Vagina (tissue), 2 donors: ENCODE results near the gene FPR2. TPM values are rescaled to one million over a fixed set of nuclear protein-coding genes. Genes with fewer than 3 reads are reported as not detected.

Experiments
- DNase-seq, 2 donors: peaks; one replicate each; pipeline ENCODE4 v3.0.0-alpha.2; 2017; ENCODE audit errors: extremely low spot score in 2 of 2
- H3K27ac ChIP-seq: fragments of 200-600 bp; sonication (generic); one replicate; pipeline ENCODE4 v1.5.1; 2019
- H3K27me3 ChIP-seq: fragments of 200-600 bp; sonication (generic); one replicate; pipeline ENCODE4 v1.5.1; 2019
- H3K36me3 ChIP-seq, 2 donors: fragments of 200-600 bp; sonication (generic); one replicate each; pipeline ENCODE4 v1.5.1; 2017 to 2019
- H3K4me1 ChIP-seq: fragments of 200-600 bp; sonication (generic); one replicate; pipeline ENCODE4 v1.5.1; 2019
- H3K4me3 ChIP-seq, 2 donors: fragments of 200-600 bp; sonication (generic); 1 replicate in 1 of 2; 2 replicates in 1 of 2; pipeline ENCODE4 v1.5.1; 2016 to 2019
- H3K9me3 ChIP-seq: fragments of 200-600 bp; sonication (generic); one replicate; pipeline ENCODE4 v1.5.1; 2019
- POLR2A ChIP-seq, 2 donors: fragments of 450-650 bp; IDR thresholded peaks; one replicate each; pipeline ENCODE4 v1.6.1; 2017; ENCODE audit warnings: antibody characterized with exemption in 2 of 2, mild to moderate bottlenecking in 2 of 2, moderate library complexity in 2 of 2
- POLR2AphosphoS5 ChIP-seq, 2 donors: sonication (generic); formaldehyde crosslinking; IDR thresholded peaks; one replicate each; pipeline ENCODE4 v1.9.0; 2017; ENCODE audit warnings: antibody characterized with exemption in 2 of 2, mild to moderate bottlenecking in 2 of 2, low read depth in 1 of 2; ENCODE audit not compliant: insufficient read depth in 1 of 2
- intact Hi-C: fragments of 100-400 bp; cut with DNase I; formaldehyde crosslinking; loops from one replicate; pipeline ENCODE4 v1.15.1; 2023
- total RNA-seq: library from RNA; depleted of rRNA; stranded (reverse); fragments of >200 nt; gene quantifications from one replicate; pipeline ENCODE4 v1.2.3, GENCODE V29; 2016
- TF ChIP-seq, protein P1 (sequence below), 3 experiments: fragments of 450-650 bp in 2 of 3; fragments of 200-600 bp in 1 of 3; sonication (generic) in 1 of 3; IDR thresholded peaks; one replicate each; pipeline ENCODE4 v1.5.1; 2017 to 2019; ENCODE audit warnings: antibody characterized with exemption in 3 of 3, mild to moderate bottlenecking in 2 of 3, moderate library complexity in 2 of 3

Gene FPR2
- total RNA-seq, 1 donor from 2014 or later, result not detected

DNA sequence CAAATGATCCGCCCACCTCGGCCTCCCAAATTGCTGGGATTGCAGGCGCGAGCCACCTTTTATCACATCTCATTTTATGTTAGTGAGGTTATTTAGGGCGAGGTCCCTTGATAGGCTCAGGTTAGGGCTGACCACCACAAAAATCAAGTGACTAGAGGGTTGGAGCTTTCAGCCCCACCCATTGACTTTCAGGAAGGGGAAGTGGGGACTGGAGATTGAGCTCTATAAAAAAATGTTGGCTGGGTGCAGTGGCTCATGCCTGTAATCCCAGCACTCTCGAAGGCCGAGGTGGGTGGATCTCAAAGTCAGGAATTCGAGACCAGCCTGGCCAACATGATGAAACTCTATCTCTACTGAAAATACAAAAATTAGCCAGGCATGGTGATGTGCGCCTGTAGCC, 54.1 kb downstream of the FPR2 start:
- no peaks in the 10 kb centered on the region for H3K27me3 ChIP-seq
- intact Hi-C loops, result no loop called here
- peaks cover 3% of the 10 kb centered on the region for H3K4me1 ChIP-seq
- H3K36me3 ChIP-seq, result no peaks in the 10 kb centered on the region
- no peaks in the 10 kb centered on the region for H3K9me3 ChIP-seq
- no peak for DNase-seq
- no peak overlapping the region for H3K27ac ChIP-seq
- no peak overlapping the region for H3K4me3 ChIP-seq
- no peak for TF ChIP-seq POLR2AphosphoS5 (IDR thresholded peaks at IDR 0.05; ENCODE audit: insufficient read depth in 1 of 2, low read depth in 1 of 2)
- TF ChIP-seq, protein P1, sequence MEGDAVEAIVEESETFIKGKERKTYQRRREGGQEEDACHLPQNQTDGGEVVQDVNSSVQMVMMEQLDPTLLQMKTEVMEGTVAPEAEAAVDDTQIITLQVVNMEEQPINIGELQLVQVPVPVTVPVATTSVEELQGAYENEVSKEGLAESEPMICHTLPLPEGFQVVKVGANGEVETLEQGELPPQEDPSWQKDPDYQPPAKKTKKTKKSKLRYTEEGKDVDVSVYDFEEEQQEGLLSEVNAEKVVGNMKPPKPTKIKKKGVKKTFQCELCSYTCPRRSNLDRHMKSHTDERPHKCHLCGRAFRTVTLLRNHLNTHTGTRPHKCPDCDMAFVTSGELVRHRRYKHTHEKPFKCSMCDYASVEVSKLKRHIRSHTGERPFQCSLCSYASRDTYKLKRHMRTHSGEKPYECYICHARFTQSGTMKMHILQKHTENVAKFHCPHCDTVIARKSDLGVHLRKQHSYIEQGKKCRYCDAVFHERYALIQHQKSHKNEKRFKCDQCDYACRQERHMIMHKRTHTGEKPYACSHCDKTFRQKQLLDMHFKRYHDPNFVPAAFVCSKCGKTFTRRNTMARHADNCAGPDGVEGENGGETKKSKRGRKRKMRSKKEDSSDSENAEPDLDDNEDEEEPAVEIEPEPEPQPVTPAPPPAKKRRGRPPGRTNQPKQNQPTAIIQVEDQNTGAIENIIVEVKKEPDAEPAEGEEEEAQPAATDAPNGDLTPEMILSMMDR (IDR thresholded peaks at IDR 0.05), result no peak
- no peak for TF ChIP-seq POLR2A (IDR thresholded peaks at IDR 0.05)

GRCh38 chr19:51816711-51817110, 55.7 kb downstream of the FPR2 start:
- TF ChIP-seq POLR2A (IDR thresholded peaks at IDR 0.05), result no peak
- TF ChIP-seq POLR2AphosphoS5 (IDR thresholded peaks at IDR 0.05; ENCODE audit: insufficient read depth in 1 of 2, low read depth in 1 of 2), result no peak
- TF ChIP-seq, protein P1 (IDR thresholded peaks at IDR 0.05), result no peak
- DNase-seq, result no peak
- intact Hi-C loops, result no loop called here
- Histone ChIP-seq H3K9me3 (no peaks in the 10 kb centered on the region), H3K27me3 (no peaks in the 10 kb centered on the region), H3K4me1 (no peaks in the 10 kb centered on the region), H3K36me3 (no peaks in the 10 kb centered on the region), H3K4me3 (no peak overlapping the region), H3K27ac (no peak overlapping the region)

GRCh38 chr19:51820011-51820410, 59.0 kb downstream of the FPR2 start:
- Histone ChIP-seq H3K27me3 (no peaks in the 10 kb centered on the region), H3K9me3 (no peaks in the 10 kb centered on the region), H3K4me1 (no peaks in the 10 kb centered on the region), H3K36me3 (no peaks in the 10 kb centered on the region), H3K27ac (no peak overlapping the region), H3K4me3 (no peak overlapping the region)
- intact Hi-C loops, result no loop called here
- TF ChIP-seq, protein P1 (IDR thresholded peaks at IDR 0.05), result no peak
- no peak for TF ChIP-seq POLR2A (IDR thresholded peaks at IDR 0.05)
- TF ChIP-seq POLR2AphosphoS5 (IDR thresholded peaks at IDR 0.05; ENCODE audit: insufficient read depth in 1 of 2, low read depth in 1 of 2), result no peak
- DNase-seq, result no peak

Other genes starting within 250 kb of the FPR2 start
- 1.2 TPM for gene SIGLEC6, start 229.5 kb upstream of the FPR2 start, total RNA-seq
- 8.1 TPM for gene ZNF175, start 189.9 kb upstream of the FPR2 start, total RNA-seq
- 0.49 TPM for gene SIGLEC5, start 130.8 kb upstream of the FPR2 start, total RNA-seq
- gene SIGLEC14, start 114.4 kb upstream of the FPR2 start, total RNA-seq, result not detected
- 53.0 TPM for gene SPACA6, start 67.8 kb upstream of the FPR2 start, total RNA-seq
- gene HAS1, start 37.2 kb upstream of the FPR2 start, total RNA-seq, result 2.9 TPM
- 12.8 TPM for gene FPR1, start 9.3 kb upstream of the FPR2 start, total RNA-seq
- gene FPR3, start 34.0 kb downstream of the FPR2 start, total RNA-seq, result 4.2 TPM
- 14.2 TPM for gene ZNF577, start 126.8 kb downstream of the FPR2 start, total RNA-seq
- gene ZNF649, start 143.8 kb downstream of the FPR2 start, total RNA-seq, result 13.5 TPM
- 4.2 TPM for gene ZNF613, start 166.3 kb downstream of the FPR2 start, total RNA-seq
- 8.6 TPM for gene ZNF350, start 225.7 kb downstream of the FPR2 start, total RNA-seq
- 6.4 TPM for gene ZNF615, start 247.0 kb downstream of the FPR2 start, total RNA-seq